GM10266 (cell line): ENCODE data around the gene NR3C2.

Experiments
- DNase-seq: peaks from one replicate; pipeline ENCODE4 v3.0.0; 2012; ENCODE audit errors: extremely low spot score
- TF ChIP-seq, protein P1 (sequence below): IDR thresholded peaks from 2 replicates; pipeline ENCODE4 v1.5.1; 2012; ENCODE audit warnings: mild to moderate bottlenecking, low read depth; ENCODE audit not compliant: control insufficient read depth, insufficient read depth; ENCODE audit errors: missing control alignments

NR3C2 gene

DNA sequence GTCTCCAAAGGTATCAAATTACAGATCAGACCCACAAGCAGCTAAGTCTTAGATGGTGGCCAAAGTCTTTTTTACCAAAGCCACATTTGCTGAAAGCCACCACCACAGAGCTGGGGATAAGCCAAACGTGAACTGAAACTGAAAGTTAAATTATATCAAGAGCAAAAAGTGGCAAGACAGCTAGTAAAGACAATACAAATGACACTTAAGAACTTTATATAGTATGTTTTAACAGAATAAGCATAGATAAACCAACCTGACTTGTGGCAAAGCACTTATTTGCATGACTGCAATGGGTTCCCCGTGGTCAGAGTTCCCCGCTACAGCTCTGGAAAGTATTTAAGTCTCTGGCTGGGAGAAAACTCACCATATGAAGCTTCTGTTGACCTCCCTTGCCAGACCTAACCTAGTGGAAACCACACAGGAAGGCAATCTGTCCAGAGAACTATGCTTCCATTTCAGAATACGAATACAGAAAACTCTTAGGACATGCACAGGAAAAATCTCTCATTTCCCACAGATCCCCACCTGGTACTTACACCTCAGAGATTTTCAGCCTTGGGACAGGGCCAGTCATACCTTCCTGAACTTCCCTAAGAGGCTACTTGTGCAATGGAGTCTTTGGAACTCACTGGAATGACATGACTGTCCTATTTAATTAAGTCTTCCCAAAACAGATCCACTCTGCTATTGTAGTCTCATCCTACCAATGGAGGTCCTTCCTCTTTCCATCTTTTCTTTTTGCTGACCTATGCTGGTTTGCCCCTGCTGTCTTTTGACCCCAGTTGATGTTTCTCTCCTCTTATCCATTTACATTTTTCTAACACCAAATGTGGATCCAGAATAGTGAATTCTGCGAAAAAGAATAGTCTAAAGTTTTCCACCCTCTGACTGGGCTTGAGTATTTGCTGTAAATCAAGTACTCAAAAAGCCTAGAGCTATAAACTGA lies 225.1 kb downstream of the NR3C2 start:
- TF ChIP-seq, protein P1, sequence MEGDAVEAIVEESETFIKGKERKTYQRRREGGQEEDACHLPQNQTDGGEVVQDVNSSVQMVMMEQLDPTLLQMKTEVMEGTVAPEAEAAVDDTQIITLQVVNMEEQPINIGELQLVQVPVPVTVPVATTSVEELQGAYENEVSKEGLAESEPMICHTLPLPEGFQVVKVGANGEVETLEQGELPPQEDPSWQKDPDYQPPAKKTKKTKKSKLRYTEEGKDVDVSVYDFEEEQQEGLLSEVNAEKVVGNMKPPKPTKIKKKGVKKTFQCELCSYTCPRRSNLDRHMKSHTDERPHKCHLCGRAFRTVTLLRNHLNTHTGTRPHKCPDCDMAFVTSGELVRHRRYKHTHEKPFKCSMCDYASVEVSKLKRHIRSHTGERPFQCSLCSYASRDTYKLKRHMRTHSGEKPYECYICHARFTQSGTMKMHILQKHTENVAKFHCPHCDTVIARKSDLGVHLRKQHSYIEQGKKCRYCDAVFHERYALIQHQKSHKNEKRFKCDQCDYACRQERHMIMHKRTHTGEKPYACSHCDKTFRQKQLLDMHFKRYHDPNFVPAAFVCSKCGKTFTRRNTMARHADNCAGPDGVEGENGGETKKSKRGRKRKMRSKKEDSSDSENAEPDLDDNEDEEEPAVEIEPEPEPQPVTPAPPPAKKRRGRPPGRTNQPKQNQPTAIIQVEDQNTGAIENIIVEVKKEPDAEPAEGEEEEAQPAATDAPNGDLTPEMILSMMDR: no peak
- peak; percentile 12 for DNase-seq

DNA sequence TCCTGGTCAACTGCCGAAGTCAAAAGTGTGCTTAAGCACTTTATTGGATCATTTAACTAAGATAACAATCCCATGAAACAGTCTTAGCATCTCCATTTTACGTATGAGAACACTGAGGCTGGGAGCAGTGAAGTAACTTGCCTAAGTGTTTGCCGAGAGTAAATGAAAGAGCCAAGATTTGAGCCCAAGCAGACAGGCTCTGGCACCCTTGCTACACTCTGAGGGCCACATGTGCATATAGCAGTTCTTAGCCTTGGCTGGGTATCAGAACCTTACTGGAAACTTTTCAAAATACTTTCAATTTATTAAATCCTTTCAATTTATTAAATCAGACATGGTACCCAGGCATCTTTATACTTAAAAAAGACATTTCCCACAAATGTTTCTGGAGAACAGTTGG lies 225.9 kb downstream of the NR3C2 start:
- TF ChIP-seq, protein P1: no peak
- no peak for DNase-seq

DNA sequence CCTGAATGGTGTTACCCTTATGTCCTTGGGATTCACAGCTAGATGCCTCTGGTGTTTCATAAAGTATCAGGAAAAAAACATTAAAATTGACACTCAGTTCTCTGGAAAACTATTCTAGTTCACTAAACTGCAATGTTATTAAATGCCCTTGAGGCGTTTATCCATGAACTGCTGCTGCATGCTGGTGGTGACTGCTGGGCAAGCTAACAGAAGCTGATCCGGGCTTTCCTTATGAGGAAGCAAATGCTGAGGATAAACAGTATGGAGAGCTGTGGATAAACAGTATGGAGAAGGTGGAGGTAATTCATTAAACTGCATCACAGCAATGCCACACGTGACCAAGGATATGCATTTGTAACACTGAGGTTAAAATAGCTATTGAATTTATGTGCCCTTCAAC lies 227.0 kb downstream of the NR3C2 start:
- DNase-seq: no peak
- TF ChIP-seq, protein P1: no peak

DNA sequence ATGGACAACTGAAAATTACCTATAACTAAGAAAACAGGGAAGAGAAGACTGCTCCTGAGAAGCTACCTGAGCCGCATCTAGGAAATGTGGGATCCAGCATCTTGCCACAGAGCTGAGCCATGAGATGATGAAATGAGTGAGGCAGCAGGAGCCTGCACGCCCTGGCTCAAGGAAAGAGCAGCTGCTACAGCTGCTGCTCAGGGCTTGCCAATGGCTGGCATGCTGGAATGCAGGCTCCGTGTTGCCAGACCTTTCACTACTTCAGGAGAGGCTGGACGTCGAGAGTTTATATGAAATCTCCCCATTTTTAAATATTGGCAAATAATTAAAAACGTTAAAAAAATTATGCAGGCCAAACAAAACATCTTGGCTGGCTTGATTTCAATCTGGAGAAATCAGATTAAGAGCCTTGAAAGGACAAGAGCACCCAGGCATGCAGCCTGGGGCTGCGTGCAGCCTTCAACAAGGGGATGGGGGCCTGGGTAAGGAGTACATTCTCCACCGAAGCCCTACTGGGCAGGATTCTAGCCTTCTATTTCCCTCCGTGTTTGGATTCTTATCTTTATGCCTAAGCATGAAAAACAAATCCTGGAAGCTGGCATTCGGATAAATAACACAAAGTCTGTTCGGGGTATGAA lies 227.6 kb downstream of the NR3C2 start:
- TF ChIP-seq, protein P1: no peak
- no peak for DNase-seq

DNA sequence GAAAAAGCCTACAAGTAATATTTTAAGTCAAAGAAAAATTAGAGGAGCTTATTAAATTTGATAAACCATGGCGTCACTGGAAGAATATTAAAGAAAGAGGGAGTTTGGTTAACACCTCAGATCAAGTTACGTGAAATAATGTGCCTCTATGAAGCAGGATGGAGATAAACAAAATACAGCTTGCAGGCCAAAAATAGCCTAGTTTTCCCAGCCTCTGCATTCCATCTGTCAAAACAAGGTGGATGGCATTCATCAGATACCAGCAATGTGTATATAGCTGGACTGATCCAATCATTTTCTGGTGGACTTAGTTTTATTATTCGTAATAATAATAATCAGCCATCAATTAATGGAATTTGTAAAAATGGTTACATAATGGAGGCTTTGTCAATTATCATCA lies 230.7 kb downstream of the NR3C2 start:
- no peak for DNase-seq
- TF ChIP-seq, protein P1: no peak

DNA sequence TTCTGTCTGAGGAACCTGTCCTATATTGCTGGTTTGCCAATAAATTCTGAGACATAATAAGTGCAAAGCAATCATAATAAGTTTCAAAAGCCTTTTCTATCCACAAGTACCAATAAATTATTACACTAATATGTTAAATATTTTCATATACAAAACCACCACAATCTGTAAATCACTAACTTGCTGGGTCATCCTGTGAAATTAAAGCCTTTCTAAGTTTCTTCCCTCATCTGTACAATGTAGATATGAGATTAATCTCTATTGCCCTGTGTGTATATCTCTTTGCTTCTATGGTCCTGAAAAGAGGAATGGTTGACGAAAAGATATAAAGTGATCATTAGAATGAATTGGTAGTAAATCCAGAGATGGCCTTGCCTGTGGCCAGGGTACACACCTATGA lies 231.6 kb downstream of the NR3C2 start:
- DNase-seq: no peak
- TF ChIP-seq, protein P1: no peak

DNA sequence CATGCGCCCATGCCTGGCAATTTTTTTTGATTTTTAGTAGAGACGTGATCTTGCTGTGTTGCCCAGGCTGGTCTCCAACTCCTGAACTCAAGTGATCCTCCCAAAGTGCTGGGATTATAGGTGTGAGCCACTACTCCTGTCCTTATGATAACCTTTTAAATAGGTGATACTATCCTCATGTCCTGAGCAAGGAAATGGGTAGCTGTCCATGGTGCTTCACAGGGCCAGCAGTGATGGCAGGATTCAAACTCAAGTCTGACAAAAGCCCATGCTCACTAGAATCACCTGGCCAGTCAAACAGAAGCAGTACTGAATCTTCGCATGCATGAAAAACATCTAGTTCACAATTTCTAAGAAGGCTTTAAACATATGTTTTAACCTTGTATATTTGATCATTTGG lies 235.1 kb downstream of the NR3C2 start:
- TF ChIP-seq, protein P1: no peak
- DNase-seq: no peak
